Neural cell (in vitro differentiated cells): ENCODE data around the gene SLC25A30. TPM values are rescaled to one million over a fixed set of nuclear protein-coding genes. Genes with fewer than 3 reads are reported as not detected.

Experiments
- H2AFZ ChIP-seq: fragments of 200-600, 300-800 bp; sonication (generic), shearing (Covaris generic); 2 replicates; pipeline ENCODE4 v1.6.0; 2014; ENCODE audit warnings: low read depth, mild to moderate bottlenecking, antibody characterized with exemption, low read length, moderate library complexity
- H3F3A ChIP-seq: fragments of 200-600 bp; shearing (Covaris generic); 2 replicates; pipeline ENCODE4 v1.6.1; 2016; ENCODE audit warnings: mild to moderate bottlenecking, moderate library complexity, mixed read lengths, antibody characterized with exemption, low read length; ENCODE audit not compliant: insufficient read depth, poor library complexity, severe bottlenecking
- H3K27ac ChIP-seq: fragments of 200-600, 300-800 bp; sonication (generic), shearing (Covaris generic); 2 replicates; pipeline ENCODE4 v1.5.1; 2014; ENCODE audit warnings: mild to moderate bottlenecking, low read length, moderate library complexity
- H3K27me3 ChIP-seq: fragments of 300-800, 200-600 bp; sonication (generic), shearing (Covaris generic); 2 replicates; pipeline ENCODE4 v1.6.0; 2014; ENCODE audit warnings: mild to moderate bottlenecking, low read depth, low read length, moderate library complexity; ENCODE audit not compliant: insufficient read depth
- H3K36me3 ChIP-seq: fragments of 300-800, 200-600 bp; sonication (generic), shearing (Covaris generic); 2 replicates; pipeline ENCODE4 v1.5.1; 2014; ENCODE audit warnings: mild to moderate bottlenecking, antibody characterized with exemption, low read length, moderate library complexity; ENCODE audit not compliant: insufficient read depth
- H3K4me2 ChIP-seq: fragments of 300-800, 200-600 bp; sonication (generic), shearing (Covaris generic); 2 replicates; pipeline ENCODE4 v1.6.0; 2014; ENCODE audit warnings: mild to moderate bottlenecking, low read length
- H3K4me3 ChIP-seq: fragments of 300-800, 200-600 bp; sonication (generic), shearing (Covaris generic); 2 replicates; pipeline ENCODE4 v1.5.1; 2014; ENCODE audit warnings: mild to moderate bottlenecking, low read length, moderate library complexity
- H3K79me2 ChIP-seq: fragments of 200-600 bp; shearing (Covaris generic); replicated peaks from 2 replicates; pipeline ENCODE4 v1.6.0; 2014; ENCODE audit warnings: mild to moderate bottlenecking, low read length, moderate library complexity; ENCODE audit not compliant: insufficient read depth
- H3K9ac ChIP-seq: fragments of 300-800, 200-600 bp; sonication (generic), shearing (Covaris generic); 2 replicates; pipeline ENCODE4 v1.6.1; 2016; ENCODE audit warnings: mild to moderate bottlenecking, low read length, mixed read lengths
- H3K9me2 ChIP-seq: fragments of 200-600 bp; shearing (Covaris generic); 2 replicates; pipeline ENCODE4 v1.6.1; 2016; ENCODE audit warnings: mild to moderate bottlenecking, low read length, mixed read lengths; ENCODE audit not compliant: insufficient read depth
- H3K9me3 ChIP-seq: fragments of 200-600, 300-800 bp; sonication (generic), shearing (Covaris generic); 2 replicates; pipeline ENCODE4 v1.6.1; 2016; ENCODE audit warnings: mild to moderate bottlenecking, mixed run types, low read length, moderate library complexity, mixed read lengths
- H4K20me1 ChIP-seq: fragments of 200-600 bp; shearing (Covaris generic); 2 replicates; pipeline ENCODE4 v1.6.1; 2016; ENCODE audit warnings: mild to moderate bottlenecking, mixed run types; ENCODE audit not compliant: insufficient read depth
- EP300 ChIP-seq: fragments of 450-650 bp; conservative IDR thresholded peaks from 2 replicates; pipeline ENCODE4 v1.6.1; 2014; ENCODE audit warnings: antibody characterized with exemption, mild to moderate bottlenecking, moderate library complexity; ENCODE audit not compliant: poor library complexity, severe bottlenecking
- EZH2 ChIP-seq: fragments of 200-600, 300-800 bp; shearing (Covaris generic), sonication (generic); IDR thresholded peaks from 2 replicates; pipeline ENCODE4 v1.6.1; 2014; ENCODE audit warnings: antibody characterized with exemption, low read length, borderline replicate concordance, mild to moderate bottlenecking; ENCODE audit not compliant: insufficient read depth, poor library complexity, severe bottlenecking
- MXI1 ChIP-seq: fragments of 450-650 bp; conservative IDR thresholded peaks from 2 replicates; pipeline ENCODE4 v1.6.1; 2014; ENCODE audit warnings: antibody characterized with exemption, mild to moderate bottlenecking; ENCODE audit not compliant: poor library complexity, severe bottlenecking
- POLR2AphosphoS5 ChIP-seq: IDR thresholded peaks from 2 replicates; pipeline ENCODE4 v1.6.1; 2012
- RAD21 ChIP-seq: fragments of 450-650 bp; conservative IDR thresholded peaks from 2 replicates; pipeline ENCODE4 v1.6.1; 2014; ENCODE audit warnings: antibody characterized with exemption, mild to moderate bottlenecking, moderate library complexity
- SMC3 ChIP-seq: fragments of 450-650 bp; conservative IDR thresholded peaks from 2 replicates; pipeline ENCODE4 v1.6.1; 2014; ENCODE audit warnings: antibody characterized with exemption, mild to moderate bottlenecking, moderate library complexity; ENCODE audit not compliant: poor library complexity
- TAF1 ChIP-seq: IDR thresholded peaks from 2 replicates; pipeline ENCODE4 v1.6.1; 2012; ENCODE audit warnings: low read depth
- polyA plus RNA-seq: library from polyadenylated mRNA; depleted of rRNA; stranded (reverse); fragments of >200 nt; gene quantifications from 2 replicates; pipeline ENCODE4 v1.2.3, GENCODE V29; 2014
- TF ChIP-seq, protein P1 (sequence below): IDR thresholded peaks from 2 replicates; pipeline ENCODE4 v1.6.1; 2012; ENCODE audit warnings: borderline replicate concordance
- TF ChIP-seq, protein P2 (sequence below): fragments of 450-650 bp; IDR thresholded peaks from 2 replicates; pipeline ENCODE4 v1.5.1; 2014; ENCODE audit warnings: antibody characterized with exemption, mild to moderate bottlenecking, moderate library complexity; ENCODE audit not compliant: poor library complexity, severe bottlenecking

SLC25A30 gene
- polyA plus RNA-seq, 1 donor from 2014 or later, result 4.9 TPM

DNA sequence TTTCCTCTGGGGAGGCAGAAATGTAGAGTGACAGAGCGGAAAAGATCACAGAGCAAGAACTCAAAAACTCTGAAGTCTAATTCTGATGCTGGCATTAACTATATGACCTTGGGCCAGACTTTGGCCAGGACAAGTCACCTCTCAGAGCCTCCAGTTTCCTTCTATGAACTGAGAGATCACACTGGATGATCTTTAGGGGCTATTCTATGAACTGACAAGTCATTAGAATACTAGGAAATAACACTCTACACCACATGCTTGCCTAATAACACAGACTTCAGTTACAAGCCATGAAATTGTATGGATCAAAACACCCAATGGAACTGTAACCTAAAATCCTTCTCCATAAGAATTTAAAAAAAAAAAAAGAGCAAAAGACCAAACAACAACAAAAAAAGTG, 16.9 kb downstream of the SLC25A30 start:
- Histone ChIP-seq H3K36me3 (no peaks in the 10 kb centered on the region), H3K9ac (no peak overlapping the region), H3K4me2 (no peak overlapping the region), H3K4me3 (no peak overlapping the region), H3K79me2 (no peaks in the 10 kb centered on the region), H2AFZ (no peak overlapping the region), H4K20me1 (no peaks in the 10 kb centered on the region), H3F3A (no peaks in the 10 kb centered on the region), H3K27me3 (no peaks in the 10 kb centered on the region), H3K9me2 (no peaks in the 10 kb centered on the region), H3K9me3 (no peaks in the 10 kb centered on the region), H3K27ac (no peak overlapping the region)
- TF ChIP-seq EP300 (no peak), EZH2 (no peak), RAD21 (no peak), MXI1 (no peak), SMC3 (no peak), TAF1 (no peak), POLR2AphosphoS5 (no peak)
- TF ChIP-seq, protein P1, sequence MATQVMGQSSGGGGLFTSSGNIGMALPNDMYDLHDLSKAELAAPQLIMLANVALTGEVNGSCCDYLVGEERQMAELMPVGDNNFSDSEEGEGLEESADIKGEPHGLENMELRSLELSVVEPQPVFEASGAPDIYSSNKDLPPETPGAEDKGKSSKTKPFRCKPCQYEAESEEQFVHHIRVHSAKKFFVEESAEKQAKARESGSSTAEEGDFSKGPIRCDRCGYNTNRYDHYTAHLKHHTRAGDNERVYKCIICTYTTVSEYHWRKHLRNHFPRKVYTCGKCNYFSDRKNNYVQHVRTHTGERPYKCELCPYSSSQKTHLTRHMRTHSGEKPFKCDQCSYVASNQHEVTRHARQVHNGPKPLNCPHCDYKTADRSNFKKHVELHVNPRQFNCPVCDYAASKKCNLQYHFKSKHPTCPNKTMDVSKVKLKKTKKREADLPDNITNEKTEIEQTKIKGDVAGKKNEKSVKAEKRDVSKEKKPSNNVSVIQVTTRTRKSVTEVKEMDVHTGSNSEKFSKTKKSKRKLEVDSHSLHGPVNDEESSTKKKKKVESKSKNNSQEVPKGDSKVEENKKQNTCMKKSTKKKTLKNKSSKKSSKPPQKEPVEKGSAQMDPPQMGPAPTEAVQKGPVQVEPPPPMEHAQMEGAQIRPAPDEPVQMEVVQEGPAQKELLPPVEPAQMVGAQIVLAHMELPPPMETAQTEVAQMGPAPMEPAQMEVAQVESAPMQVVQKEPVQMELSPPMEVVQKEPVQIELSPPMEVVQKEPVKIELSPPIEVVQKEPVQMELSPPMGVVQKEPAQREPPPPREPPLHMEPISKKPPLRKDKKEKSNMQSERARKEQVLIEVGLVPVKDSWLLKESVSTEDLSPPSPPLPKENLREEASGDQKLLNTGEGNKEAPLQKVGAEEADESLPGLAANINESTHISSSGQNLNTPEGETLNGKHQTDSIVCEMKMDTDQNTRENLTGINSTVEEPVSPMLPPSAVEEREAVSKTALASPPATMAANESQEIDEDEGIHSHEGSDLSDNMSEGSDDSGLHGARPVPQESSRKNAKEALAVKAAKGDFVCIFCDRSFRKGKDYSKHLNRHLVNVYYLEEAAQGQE, result no peak
- TF ChIP-seq, protein P2, sequence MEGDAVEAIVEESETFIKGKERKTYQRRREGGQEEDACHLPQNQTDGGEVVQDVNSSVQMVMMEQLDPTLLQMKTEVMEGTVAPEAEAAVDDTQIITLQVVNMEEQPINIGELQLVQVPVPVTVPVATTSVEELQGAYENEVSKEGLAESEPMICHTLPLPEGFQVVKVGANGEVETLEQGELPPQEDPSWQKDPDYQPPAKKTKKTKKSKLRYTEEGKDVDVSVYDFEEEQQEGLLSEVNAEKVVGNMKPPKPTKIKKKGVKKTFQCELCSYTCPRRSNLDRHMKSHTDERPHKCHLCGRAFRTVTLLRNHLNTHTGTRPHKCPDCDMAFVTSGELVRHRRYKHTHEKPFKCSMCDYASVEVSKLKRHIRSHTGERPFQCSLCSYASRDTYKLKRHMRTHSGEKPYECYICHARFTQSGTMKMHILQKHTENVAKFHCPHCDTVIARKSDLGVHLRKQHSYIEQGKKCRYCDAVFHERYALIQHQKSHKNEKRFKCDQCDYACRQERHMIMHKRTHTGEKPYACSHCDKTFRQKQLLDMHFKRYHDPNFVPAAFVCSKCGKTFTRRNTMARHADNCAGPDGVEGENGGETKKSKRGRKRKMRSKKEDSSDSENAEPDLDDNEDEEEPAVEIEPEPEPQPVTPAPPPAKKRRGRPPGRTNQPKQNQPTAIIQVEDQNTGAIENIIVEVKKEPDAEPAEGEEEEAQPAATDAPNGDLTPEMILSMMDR, result no peak

DNA sequence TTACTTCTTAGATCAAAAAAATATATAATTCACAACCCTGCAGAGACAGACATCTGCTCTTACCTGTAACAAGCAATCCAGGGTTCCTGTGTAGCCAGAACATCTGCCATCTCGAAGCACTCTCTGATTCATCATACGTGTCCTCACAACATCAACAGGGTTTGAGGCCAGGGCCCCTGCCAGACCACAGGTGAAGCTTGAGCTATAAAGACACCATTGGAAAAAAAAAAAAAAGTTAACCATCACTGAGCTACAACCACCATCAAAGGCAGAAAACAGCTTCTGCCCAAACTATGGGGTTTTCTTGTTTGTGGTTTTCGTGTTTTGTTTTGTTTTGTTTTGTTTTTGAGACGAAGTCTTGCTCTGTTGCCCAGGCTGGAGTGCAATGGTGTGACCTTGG, 19.3 kb downstream of the SLC25A30 start:
- H4K20me1 ChIP-seq, result no peaks in the 10 kb centered on the region
- no peak overlapping the region for H3K27ac ChIP-seq
- no peaks in the 10 kb centered on the region for H3K9me3 ChIP-seq
- H3K4me2 ChIP-seq, result no peak overlapping the region
- no peak overlapping the region for H3K9ac ChIP-seq
- TF ChIP-seq RAD21 (no peak), EZH2 (no peak), MXI1 (no peak), SMC3 (no peak), EP300 (no peak), POLR2AphosphoS5 (no peak), TAF1 (no peak)
- H3K79me2 ChIP-seq, result no peaks in the 10 kb centered on the region
- H3K9me2 ChIP-seq, result no peaks in the 10 kb centered on the region
- no peaks in the 10 kb centered on the region for H3F3A ChIP-seq
- H2AFZ ChIP-seq, result no peak overlapping the region
- H3K27me3 ChIP-seq, result no peaks in the 10 kb centered on the region
- no peaks in the 10 kb centered on the region for H3K36me3 ChIP-seq
- no peak overlapping the region for H3K4me3 ChIP-seq
